Kidney tubule cell (primary cell): ENCODE data around the gene TGFB2.
A peak's percentile ranks its signal among the peaks of the same experiment; 100 is the strongest.

Experiments used
- DNase-seq: peaks from one replicate; pipeline ENCODE4 v3.0.0-alpha.2; 2018; ENCODE audit warnings: low spot score

TGFB2 gene

DNA sequence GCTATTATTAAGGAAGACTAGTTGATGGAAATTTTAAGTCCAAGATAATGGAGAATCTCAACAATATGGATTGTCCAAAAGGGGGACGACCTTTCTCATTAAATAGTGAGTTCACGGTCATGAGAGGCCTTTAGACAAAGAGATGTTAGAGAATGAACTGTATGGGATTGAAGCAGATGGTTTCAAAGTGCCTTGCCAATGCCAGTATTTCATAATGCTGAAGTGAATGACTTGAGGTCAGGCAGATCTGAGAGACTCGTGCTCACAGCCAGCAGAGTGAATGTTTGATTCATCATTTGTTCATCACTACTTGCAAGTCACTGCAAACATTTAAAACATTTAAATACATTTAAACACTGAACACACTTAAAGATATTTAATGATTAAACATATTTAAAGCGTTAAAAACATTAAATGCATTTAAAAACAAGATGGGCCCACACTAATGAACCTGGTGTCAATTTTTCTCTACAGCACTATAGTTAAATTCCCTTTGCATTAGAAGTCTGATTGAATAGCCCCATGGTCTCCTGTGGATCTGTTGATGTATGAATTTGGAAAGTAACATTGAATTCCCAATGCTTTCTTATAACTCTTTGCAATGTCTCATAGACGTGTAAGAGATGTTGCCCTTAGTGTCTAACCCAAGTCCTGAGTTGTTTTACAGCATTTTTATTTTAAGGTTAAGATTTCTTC, 80.7 kb downstream of the TGFB2 start:
- peak; percentile 57 for DNase-seq

- DNase-seq, result peak; percentile 65
These were observed 81.2 kb downstream of the TGFB2 start for GRCh38 chr1:218426343-218426657.

- no peak for DNase-seq
These were observed 84.2 kb downstream of the TGFB2 start for GRCh38 chr1:218429301-218429700.

DNA sequence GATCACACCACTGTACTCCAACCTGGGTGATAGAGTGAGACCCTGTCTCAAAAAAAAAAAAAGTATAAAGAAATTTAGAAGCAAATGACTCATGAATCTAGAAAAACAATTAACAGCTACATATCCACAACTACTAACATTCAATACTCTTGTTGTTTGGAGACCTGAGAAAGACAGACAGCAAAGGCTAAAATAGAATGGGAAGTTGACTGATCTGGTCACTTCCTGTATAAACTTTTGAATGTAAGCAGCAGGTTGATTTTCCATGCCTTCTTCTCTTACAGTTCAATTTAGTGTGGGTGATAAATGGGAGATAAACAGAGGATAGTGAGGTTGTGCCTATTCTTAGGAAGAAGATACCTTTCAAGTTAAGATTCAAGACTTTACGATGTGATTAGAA, 85.2 kb downstream of the TGFB2 start:
- no peak for DNase-seq

GRCh38 chr1:218430822-218431221, 85.7 kb downstream of the TGFB2 start:
- DNase-seq, result no peak

DNA sequence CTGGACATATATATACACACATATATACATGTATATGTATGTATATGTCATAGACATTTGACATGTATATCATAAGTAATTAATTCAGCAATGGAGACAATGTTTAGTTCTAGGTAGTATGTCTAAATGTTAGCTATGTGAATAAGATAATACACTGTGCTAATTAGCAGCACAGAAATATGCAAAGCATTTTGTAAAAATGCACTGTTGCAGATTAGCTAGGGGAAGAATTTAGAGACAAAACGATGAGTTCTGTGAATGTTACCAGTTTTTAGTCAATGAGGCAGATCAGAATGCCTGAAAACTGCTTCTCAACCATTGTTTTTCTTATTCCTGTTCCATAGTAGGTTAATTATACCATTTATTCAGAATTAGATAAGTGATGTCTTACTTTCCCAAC, 86.3 kb downstream of the TGFB2 start:
- DNase-seq, result no peak

GRCh38 chr1:218433744-218434143, 88.6 kb downstream of the TGFB2 start:
- no peak for DNase-seq

GRCh38 chr1:218435528-218435927, 90.4 kb downstream of the TGFB2 start:
- no peak for DNase-seq

- DNase-seq, result peak; percentile 18
These were observed 91.2 kb downstream of the TGFB2 start for GRCh38 chr1:218436346-218436745.

- DNase-seq, result no peak
These were observed 91.9 kb downstream of the TGFB2 start for GRCh38 chr1:218436997-218437396.

DNA sequence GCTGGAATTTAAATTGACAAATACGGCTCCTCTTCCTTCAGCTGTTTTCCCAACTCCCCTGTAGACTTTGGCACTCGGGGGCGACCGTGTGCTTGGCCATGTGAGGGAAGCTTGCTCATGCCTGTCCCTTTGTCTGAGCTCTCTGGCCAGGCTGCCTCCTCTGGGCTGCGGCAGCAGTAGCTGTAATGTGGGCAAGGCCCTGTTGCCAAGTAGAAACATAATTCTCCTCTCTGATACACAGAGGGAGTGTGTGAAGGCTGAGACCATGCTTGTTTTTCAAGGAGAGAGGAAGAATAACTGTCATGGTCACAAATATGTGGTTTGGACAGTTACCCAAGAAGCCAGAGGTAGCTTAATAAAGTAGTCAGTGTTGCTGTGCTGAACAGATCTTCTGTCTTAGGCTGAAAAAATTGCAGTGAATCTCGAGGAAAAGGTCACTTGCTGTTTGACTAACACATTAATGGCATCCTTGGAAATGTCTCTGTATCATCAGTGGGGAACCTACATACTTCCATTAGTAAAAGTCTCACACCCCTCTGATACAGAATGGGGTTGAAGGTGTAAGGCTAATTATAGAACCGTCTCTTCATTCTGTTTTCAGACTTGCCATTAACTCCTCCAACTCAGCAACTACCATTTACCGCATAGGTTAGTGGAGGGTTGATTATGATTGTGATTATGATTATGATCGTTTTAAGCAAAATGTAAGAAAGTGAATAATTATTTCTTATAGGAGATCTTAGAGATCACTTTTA, 94.6 kb downstream of the TGFB2 start:
- DNase-seq, result peak; percentile 43

- DNase-seq, result no peak
These were observed 98.1 kb downstream of the TGFB2 start for GRCh38 chr1:218443255-218443654.

DNA sequence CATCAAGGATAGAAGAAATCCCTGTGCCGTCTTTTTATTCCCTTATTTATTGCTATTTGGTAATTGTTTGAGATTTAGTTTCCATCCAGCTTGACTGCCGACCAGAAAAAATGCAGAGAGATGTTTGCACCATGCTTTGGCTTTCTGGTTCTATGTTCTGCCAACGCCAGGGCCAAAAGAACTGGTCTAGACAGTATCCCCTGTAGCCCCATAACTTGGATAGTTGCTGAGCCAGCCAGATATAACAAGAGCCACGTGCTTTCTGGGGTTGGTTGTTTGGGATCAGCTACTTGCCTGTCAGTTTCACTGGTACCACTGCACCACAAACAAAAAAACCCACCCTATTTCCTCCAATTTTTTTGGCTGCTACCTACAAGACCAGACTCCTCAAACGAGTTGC, 99.0 kb downstream of the TGFB2 start:
- no peak for DNase-seq

GRCh38 chr1:218444588-218444987, 99.5 kb downstream of the TGFB2 start:
- no peak for DNase-seq

DNA sequence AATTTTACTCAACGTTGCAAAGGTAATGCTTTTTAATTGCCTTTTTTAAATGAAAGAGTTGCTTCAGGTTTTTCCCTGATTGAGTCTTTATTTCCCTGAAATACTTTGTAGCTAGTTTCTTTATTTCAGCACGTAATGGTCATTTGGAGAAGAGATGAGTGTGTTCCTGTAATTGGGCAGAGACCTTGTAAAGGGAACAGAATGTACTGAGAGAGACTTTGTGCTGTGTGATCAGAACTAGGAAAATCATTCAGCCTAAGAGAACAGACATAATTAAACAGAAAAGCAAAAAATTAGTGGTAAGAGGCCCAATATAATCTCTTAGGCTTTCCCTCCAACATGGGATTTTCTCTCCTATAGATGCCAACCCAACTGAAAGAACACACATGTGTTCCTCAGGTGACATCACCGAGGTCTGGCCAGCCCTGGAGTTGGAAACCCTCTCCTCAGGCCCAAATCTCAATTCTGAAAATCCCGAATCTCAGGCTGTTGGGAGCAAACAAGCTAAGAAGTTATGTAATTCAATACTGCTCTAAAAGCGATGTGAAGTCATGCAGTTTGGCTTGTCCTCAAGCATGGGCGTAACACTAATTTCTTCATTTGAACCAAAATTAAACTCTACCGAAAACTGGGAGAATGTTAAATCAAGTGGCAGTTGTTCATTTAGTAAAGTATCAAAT, 102.0 kb downstream of the TGFB2 start:
- no peak for DNase-seq

DNA sequence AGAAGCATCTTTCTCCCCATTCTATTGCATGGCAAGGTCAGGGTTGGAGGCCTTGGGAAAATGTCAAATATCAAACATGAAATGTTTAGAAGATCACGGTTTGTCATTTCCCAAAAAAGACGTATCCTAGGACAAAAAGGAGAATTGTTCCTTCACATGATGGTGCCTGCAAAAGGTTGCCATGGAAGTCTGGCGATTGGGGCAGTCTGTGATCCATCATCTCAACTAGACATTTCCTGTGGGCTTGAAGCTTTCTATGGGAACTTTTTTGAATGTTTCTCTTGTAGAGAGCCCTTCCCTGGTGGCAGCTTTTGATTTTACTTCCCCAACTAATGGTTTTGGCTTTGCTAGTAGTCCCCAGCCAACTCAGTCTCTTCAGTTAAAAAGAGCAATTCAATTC, 106.3 kb downstream of the TGFB2 start:
- no peak for DNase-seq

GRCh38 chr1:218454700-218455282, 109.7 kb downstream of the TGFB2 start:
- DNase-seq, result no peak

DNA sequence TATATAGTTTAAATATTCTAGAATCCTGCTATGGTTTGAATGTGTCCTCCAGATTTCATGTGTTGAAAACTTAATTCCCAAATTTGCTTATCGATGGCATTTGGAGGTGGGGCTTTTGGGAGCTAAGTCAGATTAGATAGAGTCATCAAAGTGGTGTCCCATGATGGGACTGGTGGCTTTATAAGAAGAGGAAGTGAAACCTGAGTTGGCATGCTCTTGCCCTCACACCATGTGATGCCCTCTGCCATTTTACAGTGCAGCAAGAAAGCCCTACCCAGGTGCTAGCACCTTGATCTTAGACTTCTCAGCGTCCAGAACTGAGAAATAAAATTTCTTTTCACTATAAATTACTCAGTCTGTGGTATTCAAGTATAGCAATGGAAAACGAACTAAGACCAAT, 111.3 kb downstream of the TGFB2 start:
- no peak for DNase-seq

DNA sequence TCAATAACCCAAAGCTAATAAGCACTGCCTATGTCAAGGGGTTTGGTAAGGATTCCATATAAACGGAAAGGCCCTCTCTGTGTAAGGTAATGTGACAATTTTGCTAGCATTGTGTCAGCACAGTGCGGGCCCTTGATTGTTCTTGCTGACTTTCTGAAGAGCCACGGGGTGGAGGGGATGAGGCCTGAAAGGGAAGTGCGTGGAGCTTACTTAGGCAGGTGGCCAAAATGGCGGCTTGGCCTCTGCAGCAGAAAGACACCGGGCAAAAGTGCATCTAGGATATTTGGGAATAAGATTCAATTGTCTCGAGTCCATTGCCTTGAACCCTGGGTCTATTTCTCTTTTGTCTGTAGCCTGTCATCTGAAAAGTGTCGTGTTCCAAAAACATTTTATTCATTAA, 114.3 kb downstream of the TGFB2 start:
- no peak for DNase-seq

- DNase-seq, result peak; percentile 86
These were observed 115.0 kb downstream of the TGFB2 start for GRCh38 chr1:218459878-218460711.

DNA sequence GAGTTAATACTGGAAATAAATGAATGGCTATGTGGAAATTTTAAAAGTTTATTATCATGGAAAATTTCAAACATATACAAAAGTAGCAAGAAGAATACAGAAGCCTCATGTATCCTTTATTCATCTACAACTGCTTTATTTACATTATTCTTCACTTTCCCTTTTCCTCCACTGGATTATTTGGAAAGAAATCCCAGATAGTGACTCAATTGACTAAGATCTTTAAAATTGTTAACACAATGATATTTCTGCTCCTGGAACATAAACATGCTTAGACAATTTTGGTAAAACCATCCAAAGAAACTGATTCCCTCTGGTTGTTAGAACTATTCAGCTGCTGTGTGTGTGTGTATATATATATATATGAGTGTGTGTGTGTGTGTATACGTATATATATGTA, 116.2 kb downstream of the TGFB2 start:
- DNase-seq, result no peak

DNA sequence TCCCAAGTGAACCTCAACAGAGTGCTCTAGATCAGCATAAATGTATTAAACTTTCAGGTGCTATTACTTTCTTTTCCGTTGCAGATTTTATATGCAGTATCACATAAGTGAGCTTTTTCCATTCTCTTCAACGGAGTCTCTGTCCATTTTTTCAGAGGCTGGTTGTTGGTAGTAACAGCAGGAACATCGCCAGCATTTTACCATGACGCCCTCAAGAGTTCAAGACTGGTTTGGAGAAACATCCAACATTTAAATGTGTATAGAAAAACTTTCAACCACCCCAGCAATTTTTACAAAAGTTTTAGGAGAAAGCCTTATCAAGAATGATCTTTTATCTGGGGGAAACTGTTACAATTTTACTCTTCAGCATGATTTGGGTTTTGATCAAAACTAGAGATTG, 117.0 kb downstream of the TGFB2 start:
- DNase-seq, result no peak
